NCI-H2196 (cell line): ENCODE measurements around the gene SPP1.
"Not testable (repeated sequence)": the region's sequence is repeated elsewhere in the genome, so short reads cannot be mapped to it uniquely, and the experiment has no call there.

Source experiments
- DNase-seq: peaks from one replicate; lab custom pipeline; 2025; ENCODE audit not compliant: unreplicated experiment; lab: John Stamatoyannopoulos, UW

Gene SPP1

DNA sequence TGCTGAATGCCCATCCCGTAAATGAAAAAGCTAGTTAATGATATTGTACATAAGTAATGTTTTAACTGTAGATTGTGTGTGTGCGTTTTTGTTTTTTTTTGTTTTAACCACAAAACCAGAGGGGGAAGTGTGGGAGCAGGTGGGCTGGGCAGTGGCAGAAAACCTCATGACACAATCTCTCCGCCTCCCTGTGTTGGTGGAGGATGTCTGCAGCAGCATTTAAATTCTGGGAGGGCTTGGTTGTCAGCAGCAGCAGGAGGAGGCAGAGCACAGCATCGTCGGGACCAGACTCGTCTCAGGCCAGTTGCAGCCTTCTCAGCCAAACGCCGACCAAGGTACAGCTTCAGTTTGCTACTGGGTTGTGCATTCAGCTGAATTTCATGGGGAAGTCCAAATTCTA lies at the start of gene SPP1:
Gene SPP1 (plus strand): TSS at position 249 of the 400 bp plus-strand sequence. CDS start 1,182 bp downstream, outside the sequence.
- DNase-seq: no peak

DNA sequence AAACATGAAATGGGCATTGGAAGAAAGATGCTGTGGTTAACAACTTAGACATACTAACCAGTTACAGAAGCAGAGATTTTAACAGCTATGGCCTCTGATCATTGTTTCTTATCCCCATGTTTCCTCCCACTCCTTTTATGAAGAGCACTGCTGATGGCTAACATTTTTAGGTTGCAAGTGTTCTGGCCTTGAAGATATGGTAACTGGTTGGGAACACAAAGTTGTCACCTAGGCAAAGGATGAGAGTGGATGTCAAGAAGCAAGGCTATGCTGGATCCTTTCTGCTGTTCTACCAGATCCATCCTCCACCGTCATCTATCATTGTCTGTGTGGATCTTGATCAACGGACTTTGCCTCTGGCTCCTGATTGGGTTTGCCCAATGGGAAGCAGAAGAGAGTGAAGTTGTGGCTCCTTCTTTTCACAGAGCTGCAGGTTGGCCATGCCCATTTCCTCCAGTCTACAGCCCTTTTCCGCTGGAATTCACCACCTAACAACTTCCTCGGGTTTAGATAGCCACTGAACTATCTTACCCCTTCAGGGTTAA lies 48.9 kb upstream of the SPP1 start:
- no peak for DNase-seq

DNA sequence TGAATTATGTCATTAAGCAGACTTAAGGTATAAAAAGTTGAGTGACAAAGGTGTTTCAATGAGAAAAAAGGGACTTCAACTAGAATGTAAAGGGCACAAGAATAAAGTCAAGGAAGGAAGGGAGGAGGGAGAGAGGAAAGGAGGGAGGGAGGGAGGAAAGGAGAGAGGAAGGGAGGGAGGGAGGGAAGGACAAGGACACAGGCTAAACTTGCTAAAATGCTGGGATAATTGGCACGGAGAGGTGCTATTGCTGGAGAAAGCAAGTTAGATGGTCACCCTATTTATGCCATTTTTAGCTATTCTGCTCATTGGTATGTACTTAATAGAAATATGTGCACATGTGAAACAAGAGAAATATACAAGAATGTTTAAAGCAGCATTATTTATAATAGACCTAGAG lies 44.9 kb upstream of the SPP1 start:
- DNase-seq: no peak

DNA sequence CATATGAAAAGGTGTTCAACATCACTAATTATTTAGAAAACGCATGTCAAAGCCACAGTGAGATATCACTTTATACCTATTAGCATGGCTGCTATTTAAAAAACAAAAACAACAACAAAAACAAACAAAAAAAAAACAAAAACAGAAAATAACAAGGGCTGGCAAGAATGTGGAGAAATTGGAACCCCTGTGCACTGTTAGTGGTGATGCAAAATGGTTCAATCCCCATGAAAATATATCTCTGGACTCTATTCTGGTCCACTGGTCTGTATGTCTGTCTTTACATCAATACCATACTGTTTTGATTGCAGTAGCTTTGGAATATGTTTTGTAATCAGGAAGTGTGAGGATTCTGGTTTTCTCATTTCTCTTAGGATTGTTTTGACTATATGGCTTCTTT lies 43.6 kb upstream of the SPP1 start:
- no peak for DNase-seq

DNA sequence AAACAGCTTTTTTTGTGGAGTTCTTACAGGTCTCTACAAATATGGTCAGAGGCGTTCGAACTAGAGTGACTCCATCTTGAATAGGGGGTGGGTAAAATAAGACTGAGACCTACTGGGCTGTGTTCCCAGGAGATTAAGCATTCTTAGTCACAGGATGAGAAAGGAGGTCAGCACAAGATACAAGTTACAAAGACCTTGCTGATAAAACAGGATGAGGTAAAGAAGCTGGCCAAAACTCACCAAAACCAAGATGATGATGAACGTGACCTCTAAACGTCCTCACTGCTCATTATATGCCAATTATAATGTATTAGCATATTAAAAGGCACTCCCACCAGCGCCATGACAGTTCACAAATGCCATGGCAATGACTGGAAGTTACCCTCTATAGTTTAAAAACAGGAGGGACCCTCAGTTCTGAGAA lies 42.8 kb upstream of the SPP1 start:
- DNase-seq: no peak

DNA sequence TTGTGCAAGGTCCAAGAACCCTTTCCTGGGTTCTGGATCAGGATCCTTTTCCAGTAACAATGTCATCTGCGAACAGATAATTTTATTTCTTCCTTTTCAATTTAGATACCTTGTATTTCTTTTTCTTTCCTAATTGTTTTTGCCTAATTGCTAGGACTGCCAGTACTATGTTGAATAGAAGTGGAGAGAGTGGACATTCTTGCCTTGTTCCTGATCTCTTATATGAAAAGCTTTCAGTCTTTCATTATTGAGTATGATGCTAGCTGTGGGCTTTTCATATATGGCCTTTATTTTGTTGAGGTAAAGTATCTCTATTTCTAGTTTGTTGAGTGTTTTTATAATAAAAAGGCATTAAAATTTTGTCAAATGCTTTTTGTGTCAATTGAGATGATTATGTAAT lies 42.2 kb upstream of the SPP1 start:
- no peak for DNase-seq

DNA sequence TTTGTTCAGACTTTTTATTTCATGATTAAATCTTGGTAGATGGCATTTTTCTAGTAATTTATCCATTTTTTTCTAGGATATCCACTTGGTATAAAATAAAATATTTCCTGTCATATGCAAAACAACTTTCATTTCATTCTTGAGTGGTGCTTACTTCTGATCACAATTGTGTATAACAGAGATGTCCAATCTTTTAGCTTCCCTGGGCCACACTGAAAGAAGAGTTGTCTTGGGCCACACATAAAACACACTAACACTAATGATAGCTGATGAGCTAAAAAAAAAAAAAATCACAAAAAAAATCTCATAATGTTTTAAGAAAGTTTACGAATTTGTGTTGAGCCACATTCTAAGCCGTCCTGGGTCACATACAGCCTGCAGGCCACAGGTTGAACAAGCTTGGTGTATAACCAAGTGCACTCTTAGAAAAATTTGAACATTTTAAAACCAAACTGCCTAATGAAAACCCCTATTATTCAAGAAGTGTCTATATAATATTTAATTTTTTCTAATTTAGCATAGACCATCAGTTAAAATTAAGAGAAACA lies 41.3 kb upstream of the SPP1 start:
- no peak for DNase-seq

DNA sequence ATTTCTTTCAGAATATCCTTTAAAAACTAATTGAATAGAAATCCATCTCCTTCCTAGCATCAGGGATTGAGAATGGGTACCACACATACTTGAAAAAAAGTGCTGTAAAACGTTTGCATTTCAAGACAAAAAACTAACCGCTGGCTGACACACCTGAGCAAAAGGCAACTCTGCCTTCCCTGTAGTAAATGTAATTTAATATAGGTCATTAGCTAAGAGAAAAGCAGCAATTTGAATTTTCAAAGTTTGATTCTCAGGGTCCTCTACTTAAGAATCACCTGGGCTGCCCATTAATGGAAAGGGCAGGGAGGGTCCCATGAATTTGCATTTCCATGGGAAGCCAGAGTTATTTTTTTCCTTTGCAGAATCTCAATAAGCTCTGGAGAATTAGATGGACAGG lies 40.5 kb upstream of the SPP1 start:
- no peak for DNase-seq

DNA sequence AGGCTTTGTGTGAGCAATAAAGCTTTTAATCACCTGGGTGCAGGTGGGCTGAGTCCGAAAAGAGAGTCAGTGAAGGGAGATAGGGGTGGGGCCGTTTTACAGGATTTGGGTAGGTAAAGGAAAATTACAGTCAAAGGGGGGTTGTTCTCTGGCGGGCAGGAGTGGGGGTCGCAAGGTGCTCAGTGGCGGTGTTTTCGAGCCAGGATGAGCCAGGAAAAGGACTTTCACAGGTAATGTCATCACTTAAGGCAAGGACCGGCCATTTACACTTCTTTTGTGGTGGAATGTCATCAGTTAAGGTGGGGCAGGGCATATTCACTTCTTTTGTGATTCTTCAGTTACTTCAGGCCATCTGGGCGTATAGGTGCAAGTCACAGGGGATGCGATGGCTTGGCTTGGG lies 39.6 kb upstream of the SPP1 start:
- not testable (repeated sequence) for DNase-seq

DNA sequence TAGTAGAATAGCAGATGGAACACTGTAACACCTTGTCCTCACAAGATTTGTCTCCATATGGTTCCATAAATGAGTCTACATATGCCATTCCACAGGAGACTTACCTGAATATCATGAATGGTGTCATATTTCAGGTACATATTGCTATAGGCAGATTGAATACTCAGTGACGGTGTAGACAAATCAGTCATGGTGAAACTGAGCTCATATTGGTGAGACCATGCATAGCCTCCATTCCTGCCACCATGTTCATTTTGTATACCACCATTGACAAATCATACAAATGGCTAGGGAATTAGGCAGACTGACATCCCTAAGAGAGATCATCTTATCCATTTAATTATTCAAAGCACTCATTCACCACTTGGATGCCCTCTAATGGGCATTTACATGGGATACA lies 38.0 kb upstream of the SPP1 start:
- no peak for DNase-seq

DNA sequence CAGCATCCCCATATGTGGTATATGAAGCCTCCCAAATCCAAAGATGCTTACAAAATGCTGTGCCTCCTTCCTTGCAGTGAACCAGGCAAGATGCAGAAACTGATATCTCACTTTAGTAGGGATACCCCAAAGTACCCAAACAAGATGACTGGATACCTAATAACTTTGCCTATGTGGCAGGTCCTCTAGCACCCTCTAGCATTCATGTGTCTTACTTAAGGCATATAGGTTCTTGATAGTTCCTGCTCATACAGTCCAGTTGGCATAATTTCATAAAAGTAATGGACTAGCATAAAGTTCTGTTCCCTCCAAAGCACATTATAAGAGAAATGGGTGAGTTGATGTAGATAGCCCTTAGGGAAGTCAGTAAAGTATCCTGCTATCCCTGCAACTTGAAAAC lies 36.8 kb upstream of the SPP1 start:
- DNase-seq: no peak

DNA sequence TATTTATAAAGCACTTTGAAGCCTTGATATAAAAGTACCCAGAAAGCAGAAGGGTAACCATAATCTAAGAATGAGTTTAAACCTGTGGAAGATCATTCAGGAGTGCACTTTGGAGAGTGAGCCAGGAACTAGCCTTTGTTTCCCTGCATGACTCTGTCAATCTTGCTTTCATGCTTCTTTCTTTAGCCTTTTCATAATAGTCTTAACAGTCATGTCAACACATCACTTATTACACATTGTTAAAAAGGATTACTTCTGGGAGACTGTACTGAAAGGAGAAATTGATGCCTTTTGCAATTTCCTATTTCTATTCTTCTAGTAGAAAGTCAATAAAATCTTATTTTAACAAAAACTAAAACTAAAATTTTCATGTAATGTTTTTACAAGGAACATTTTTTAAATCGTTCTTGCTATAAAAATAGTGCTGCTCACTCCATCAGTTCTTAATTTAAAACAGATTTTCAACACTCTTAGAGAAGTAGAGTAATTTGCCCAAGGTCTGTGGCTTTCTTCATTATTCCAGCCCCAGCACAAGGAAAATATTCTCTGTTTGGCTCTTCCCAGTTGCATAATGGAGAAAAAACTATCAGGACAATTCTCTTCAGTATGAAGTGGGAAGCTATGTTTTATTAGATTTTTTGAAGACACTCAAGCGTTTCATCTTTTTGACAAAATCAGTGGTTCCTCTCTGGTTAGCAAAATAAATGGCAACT lies 35.4 kb upstream of the SPP1 start:
- DNase-seq: no peak

DNA sequence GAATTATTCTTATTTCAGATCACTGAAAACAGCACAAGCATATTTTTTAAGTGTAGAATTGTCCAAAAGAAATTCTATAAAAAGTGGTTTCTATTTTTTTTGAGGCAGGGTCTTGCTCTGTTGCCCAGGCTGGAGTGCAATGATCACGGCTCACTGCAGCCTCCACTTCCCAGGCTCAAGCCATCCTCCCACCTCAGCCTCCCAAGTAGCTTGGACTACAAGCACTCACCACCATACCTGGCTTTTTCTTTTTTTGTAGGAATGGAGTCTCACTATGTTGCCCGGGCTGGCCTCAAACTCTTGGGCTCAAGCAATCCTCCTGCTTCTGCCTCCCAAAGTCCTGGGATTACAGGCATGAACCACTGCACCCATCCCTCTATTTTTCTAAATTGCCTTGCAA lies 34.7 kb upstream of the SPP1 start:
- DNase-seq: not testable (repeated sequence)

DNA sequence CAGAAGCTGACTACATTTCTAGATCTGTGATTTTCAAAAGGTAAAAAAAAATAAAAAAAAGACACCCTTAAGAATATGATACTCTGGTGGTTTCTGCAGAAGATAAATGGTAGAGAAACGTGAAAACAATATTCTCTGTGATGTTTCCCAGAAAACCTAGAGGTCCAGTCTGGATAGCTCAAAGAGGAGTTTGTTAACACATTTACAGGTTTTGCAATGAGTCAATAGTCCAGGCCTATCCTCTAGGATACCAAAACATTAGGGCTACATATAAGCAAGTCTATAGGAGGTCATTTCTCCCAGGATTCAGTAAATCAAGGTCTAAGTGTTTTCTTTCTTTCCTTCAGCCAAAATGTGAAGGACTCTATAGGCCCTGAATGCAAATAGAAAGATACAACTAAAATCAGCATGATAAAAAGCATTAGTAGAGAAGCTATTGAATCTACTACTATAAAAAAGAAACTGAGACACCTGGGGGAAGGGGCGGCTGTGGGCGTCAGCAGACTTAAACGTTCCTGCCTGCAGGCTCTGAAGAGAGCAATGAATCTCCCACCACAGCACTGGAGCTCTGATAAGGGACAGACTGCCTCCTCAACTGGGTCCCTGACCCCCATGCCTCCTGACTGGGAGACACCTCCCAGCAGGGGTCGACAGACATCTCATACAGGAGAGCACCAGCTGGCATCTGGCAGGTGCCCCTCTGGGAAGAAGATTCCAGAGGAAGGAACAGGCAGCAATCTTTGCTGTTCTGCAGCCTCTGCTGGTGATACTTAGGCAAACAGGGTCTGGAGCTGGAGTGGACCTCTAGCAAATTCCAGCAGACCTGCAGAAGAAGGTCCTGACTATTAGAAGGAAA lies 33.7 kb upstream of the SPP1 start:
- DNase-seq: no peak

DNA sequence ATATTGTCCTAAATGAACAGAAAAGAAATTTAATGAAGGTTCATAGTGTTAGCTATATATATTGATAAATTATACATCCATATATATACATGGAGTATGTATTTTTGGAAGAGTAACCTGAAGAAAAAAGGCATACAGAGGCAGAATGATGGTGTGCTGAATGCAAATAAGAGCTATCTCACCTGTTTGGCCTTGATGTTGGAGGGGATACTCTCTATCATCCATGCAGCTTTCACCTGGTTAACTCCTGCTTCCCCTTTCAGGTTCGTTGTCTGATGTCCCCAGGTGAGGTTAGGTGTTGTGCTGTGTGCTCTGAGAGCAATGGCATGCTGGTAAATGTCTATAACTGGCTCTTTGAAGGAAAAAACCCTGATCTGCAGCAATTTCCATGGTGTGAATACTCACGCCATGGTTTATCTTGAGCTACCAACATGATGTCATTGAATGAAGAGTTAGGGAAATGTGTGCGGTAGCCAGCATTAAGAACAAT lies 31.8 kb upstream of the SPP1 start:
- no peak for DNase-seq

DNA sequence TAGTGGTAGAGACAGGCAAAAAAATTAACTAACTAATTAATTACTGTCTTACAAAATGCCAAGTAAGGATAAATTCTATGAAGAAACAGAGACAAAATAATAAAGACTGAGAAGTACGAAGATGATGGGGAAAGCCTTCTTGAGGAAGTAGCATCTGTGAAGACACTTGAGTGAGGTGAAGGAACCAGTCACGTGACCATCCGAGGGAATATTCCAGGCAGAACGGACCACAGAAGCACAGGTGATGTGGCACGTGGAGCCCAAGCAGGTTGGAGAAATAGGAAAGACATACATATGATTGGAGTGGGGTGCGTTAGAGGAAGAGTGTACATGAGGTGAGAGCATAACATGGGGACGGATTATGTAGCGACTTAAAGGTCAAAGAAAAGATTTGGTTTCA lies 30.5 kb upstream of the SPP1 start:
- DNase-seq: no peak

DNA sequence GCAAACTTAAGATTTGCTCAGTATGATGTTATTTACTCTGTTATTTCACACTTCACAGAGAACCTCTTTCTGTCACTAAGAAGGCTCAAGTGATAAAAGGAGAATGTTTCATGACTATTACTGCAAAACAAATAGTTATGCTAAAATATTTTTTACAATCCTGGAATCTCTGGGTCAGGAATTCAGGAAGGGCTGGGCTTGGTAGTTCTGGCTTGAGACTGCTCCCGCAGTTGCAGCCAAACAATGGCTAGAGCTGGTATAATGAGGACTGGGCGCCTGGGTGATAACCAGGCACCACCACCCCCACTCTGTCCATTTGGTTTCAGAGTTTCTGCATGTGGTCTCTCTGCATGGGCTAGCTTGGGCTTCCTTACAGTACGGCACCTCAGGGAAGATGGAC lies 28.7 kb upstream of the SPP1 start:
- DNase-seq: no peak

DNA sequence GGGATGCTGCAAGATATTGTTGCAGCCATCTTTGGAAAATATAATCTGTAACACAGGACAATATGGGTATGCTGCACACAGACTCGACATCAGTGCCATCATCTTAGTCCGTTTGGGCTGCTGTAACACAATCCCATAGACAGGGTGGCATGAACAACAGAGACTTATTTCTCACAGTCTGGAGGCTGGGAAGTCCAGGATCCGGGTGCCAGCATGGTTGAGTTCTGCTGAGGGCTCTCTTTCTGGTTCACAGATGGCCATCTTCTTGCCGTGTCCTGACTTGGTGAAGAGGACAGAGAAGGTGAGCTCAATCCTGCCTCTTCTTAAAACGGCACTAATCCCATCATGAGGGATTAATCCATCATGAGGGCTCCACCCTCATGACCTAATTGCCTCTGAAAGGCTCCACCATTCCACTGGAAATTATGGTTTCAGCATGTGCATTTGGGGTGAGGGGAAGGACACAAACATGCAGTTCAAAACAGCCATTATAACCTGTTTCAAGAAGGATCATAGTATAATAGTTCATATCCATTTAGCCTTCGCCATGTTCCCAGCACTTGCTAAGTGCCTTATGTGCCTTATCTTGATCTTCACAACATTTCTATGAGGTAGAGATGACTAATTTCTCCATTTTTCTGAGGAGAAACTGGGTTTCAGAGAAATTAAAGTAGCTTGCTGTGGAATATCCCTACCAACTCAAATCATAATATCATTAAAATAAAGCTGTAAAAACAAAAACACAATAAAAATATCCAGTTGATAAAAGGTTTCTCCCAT lies 27.9 kb upstream of the SPP1 start:
- DNase-seq: no peak

DNA sequence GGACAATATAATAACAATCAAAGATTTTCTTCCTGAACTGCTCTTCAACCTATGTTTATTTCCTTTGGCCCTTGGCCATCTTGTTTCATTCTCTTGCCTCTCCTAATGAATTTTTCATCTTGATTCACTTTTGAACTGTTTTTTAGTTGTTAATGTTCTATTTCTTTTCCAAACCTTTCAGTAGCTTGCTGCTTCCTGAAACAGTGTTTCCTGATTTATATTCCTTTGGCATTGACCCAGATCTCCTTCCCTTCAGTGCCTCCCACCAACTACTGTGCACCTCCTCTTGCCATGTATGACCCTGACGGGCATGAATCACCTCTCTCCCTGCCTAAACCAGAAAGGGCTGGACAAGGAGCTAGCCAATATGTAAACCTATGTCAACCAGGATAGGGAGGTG lies 25.6 kb upstream of the SPP1 start:
- no peak for DNase-seq

DNA sequence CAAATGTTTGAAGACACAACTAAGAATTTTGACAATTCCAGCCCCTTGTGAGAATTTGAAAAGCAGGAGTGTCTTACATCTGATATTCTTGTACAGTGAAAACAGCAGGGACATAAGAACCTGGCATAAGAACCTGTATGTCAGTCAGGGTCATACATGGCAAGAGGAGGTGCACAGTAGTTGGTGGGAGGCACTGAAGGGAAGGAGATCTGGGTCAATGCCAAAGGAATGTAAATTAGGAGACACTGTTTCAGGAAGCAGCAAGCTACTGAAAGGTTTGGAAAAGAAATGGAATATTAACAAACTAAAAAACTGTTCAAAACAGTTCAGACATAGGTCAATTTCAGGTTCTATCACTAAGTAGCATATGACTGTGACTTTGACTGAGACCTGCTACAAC lies 25.0 kb upstream of the SPP1 start:
- no peak for DNase-seq

DNA sequence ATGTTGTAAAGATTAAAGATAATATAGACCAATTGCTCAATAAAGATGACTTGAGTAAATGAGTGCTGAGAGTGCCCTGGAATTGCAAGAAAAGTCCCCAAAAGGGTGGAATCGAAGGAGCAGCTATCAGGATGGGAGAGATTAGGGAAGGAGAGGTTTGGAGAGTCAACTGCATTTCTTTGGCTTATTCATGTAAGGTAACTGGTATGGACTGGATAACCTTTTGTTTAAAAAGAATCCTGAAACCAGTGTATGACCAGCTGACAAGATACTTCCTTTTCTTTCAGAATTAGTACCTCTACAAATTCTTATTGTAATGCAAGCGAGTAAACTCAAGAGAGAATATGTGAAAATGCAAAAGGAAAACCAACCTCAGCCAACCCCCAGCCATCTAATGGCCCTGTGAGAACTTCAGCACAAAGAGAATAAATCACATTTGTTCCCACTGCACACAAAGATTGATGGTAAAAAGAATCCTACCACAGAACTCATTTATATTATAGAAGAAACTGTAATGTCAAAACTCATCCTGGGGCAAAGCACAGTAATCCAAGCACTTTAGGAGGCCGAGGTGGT lies 24.5 kb upstream of the SPP1 start:
- no peak for DNase-seq
